ENCODE data around the gene RBM20.
A peak's percentile ranks its signal among the peaks of the same experiment; 100 is the strongest.
"Not testable (repeated sequence)": the region's sequence is repeated elsewhere in the genome, so short reads cannot be mapped to it uniquely, and the experiment has no call there.

RBM20 gene

DNA sequence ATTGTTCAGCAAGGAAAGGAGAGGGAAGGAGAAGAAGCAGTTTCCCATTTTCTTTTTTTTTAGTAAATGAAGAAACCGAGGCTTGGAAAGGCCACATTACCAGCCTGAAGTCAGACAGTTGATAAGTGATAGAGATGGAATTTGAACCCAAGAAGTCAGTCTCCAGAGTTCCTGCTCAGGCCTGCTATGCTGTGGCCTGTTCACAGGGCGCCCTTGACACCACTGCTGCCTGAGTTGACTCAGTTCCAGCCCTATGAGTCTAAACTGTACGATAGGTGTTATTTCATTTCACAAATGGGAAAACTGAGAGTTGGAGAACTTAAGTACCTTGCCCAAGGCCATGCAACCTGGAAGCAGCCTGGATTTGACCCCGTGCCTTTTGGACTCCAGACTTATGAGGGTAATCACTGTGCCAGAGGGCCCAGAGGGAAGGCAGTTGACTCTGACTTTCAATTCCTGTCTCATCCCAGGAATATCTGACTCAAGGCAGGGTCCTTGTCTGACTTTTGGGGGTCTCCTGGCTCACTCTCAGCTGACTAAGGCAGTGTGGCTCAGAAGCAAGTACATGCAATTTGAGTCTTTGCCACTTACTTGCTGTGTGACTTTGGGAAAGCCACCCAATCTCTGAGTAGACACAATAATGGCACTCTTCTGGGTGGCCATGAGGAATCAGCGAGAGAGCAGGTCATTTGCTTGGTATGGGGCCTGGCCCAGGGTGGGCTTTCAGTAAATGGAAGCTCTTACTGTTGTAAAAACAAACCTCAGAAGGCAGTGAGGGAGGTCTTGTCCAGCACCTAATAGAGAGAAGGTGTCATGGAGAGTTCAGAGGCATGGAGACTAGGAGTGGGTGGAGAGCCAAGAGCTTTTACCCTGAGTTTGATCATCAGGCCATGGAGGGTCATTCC is 17.9 kb upstream of the RBM20 start:
- no peak for DNase-seq

DNA sequence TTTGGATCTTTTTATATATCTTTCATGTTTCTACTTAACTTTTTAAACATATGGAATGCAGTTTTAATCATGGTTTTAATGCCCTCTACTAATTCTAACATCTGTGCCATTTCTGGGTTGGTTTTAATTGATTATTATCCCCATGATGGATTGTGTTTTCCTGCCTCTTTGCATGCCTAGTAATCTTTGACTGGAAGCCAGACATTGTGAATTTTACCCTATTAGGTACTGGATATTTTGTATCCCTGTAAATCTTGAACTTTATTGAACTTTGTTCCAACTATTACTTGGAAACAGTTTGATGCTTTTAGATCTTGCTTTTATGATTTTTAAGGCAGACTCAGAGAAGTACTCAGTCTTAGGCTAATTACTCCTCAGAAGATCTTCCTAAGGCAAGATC is 16.0 kb upstream of the RBM20 start:
- DNase-seq: no peak

DNA sequence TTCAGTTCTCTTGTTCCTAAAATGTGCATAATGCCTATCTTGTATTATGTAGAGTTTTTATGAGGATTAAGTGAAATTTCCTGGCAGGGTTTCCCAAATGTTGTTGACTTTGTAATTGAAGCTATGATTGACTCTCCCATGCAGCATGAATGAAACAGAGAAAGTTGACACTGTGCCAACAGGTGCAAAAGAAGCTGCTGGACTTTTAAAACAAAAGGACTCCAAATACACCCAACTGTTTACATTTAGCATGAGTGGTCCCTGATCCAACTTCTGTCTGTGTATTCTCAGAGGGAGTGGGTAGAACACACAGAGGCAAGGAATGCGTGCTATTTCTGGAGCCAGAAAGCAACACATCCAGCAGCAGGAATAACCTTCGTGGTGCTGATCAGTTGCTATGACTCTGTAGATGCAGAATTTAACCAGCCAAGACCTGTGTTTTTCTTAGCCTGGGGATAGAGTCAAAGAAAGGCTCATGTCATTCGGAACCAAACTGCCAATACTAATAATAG is 14.4 kb upstream of the RBM20 start:
- no peak for DNase-seq

DNA sequence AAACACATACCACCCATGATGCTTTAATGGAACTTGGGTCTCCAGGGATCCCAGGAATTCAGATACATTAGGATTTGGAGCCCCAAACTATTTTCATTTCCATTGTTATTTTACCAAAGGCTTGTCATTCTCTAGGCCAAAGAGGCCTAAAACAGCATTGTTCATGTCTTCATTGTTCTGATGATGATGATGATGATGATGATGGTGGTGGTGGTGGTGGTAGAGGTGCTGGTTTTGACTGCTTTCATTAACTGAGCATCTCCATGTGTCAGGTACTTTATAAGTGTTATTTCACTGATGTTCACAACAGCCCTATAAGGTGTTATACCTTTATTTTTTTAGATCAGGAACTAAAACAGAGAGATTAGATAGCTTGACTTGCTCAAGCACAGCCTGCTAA is 12.2 kb upstream of the RBM20 start:
- no peak for DNase-seq

DNA sequence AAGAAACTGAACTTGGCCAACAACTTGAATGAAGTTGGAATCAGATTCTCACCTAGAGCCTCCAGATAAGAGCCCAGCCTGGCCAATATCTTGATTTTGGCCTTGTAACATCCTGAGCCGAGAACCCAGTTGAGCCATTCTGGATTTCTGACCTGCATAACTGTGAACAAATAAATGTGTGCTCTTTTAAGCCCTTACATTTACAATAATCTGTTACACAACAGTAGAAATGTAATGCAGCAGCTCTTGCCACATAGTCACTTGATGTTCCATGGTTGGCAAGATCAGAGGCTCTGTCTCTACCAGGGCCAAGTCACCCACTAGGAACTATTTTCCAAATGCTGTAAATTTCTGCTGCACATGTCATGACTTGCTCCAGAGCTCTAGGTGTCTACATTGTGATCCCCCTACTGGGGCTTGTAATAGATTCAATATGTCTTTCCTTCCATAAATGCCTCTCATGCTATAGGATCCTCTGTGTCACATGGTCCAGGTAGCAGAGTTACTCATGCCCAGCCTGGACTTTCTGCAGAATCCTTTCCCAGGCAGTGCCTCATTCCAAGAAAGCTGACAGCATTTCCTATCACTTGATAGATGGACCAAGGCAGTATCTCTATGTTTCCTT is 11.4 kb upstream of the RBM20 start:
- DNase-seq: no peak

DNA sequence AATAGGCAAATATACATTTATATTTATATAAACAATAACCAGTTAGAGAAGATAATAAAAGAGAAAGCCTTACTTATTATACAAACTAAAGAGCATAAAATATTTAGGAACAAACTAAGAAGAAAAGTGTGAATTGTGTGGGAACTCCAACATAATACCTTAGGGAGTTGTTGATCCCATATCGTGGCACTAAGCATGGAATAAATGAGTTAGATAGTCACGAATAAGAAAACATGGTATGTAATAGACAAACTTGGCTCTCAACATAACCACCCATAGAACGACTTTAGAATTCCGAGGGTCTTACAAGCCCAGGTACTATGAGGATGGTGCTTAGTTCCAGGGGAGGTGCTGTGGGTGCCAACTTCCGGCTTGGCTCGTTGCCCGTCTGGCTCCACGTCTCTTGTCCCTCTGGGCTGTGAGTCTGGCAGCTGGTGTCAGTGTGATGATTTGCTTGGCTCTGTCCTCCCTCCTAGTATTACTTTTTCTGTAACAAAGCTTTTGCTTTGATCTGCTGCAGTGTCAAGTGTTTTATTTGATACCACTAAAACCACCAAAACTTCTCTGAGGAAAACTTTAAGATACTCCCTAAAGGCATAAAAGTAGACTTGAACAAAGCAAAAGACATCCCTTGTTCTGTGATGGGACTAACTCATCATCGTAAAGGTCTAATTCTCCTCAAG is 9.5 kb upstream of the RBM20 start:
- no peak for DNase-seq

DNA sequence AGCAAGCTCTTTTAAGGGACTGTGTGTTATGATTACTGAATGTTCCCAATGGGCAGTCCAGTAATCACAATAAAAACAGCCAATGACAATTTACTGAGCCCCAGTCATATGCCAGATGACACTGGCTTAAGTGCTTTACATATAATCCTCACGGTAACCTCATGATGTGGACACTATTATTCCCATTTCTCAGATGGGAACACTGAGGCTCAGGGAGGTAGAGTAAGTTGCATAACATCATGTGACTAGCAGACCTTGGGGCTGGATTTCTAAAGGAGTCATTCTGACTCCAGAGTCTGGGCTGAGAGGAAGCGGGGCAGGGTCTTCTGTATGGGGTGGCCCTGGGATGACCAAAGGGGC is 7.6 kb upstream of the RBM20 start:
- DNase-seq: no peak

DNA sequence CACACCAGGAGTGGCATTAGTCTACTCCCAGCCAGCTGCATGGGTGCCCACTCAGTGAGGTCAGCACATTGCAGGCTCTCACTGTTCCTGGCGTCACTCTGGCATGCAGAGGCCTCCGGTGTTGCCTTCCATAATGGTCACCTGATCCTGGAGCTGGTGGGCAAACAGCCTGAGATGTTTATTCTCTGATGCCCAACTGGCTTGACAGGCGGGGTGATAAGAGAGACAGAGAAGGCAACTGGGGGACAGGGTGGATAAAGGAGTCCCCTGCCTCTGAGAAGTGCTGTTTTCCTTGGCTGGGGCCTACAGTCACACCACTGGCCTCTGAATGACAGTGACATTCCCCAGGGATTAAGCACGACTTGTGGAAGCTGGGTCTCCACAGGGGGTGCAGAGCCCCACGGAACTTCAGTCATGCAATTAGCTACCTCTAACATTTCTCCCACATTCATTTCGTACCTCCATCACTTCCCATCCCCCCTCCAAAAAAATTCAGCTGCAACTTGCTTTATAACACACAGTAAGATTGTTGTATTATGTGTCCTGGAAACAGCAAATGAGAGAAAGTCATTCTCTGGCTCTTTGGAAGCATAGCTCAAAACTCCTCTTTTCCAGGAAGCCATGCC is 7.1 kb upstream of the RBM20 start:
- no peak for DNase-seq

DNA sequence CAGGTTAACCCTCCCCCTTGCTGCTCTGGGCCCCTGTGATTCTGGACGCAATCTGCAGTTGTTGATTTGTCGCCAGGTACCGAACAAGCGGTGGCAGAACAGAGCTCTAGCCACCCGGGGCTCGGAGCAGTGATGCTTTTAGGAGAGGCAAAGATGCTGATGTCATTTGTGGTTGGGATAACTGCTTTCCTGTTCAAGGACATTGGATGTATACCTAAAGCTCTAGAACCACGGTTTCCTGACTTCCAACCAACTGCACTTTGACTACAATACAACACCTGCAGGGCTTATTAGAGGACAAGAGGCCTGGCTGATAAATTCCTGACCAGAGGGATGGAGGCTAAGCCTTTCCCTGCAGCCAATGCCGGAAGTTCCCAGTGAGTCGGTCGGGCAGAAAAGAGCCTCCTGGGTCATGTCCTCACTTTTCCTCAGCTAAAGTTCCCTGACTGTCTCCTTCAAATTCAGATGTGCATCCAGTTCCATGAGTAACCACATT is 6.5 kb upstream of the RBM20 start:
- no peak for DNase-seq

DNA sequence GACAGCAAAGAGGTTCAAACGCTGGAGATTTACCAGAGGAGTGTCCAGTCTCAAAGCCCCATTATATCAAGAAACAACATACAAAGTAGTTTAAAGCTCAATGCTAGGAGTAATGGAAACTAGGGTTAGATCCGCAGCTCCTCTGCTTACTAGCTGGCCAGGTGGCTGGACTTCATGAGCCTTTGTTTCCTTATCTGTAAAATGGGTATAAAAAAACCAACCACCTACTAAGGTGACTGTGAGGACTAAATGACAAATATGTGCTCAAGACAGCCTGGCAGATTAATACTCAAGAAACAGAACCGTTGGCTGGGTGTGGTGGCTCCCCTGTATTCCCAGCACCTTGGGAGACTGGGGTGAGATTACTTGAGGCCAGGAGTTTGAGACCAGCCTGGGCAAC is 5.8 kb upstream of the RBM20 start:
- DNase-seq: no peak

DNA sequence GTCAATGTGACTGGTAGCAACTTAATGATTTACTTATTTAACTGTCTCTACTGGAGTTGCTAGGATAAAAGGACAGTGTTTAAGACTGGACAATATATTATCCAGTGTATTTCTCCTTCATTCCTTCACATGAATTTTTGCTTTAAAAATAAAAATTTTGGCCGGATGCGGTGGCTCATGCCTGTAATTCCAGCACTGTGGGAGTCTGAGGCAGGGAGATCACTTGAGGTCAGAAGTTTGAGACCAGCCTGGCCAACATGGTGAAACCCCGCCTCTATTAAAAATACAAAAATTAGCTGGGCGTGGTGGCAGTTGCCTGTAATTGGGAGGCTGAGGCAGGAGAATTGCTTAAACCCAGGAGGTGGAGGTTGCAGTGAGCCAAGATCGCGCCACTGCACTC is 5.1 kb upstream of the RBM20 start:
- not testable (repeated sequence) for DNase-seq

DNA sequence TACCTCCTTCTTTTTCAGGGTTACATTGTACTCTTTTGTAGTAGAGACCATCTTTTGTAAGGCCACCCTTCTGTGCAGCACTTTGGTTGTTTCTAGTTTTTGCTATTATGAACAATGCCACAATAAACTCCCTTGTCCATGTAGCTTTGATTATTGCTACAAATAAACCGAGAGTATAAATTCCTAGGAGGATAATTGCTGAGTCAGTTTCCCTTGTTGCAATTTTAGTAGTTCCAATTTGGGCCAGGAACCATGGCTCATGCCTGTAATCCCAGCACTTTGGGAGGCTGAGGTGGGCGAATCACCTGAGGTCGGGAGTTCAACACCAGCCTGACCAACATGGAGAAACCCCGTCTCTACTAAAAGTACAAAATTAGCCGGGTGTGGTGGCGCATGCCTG is 4.3 kb upstream of the RBM20 start:
- not testable (repeated sequence) for DNase-seq

DNA sequence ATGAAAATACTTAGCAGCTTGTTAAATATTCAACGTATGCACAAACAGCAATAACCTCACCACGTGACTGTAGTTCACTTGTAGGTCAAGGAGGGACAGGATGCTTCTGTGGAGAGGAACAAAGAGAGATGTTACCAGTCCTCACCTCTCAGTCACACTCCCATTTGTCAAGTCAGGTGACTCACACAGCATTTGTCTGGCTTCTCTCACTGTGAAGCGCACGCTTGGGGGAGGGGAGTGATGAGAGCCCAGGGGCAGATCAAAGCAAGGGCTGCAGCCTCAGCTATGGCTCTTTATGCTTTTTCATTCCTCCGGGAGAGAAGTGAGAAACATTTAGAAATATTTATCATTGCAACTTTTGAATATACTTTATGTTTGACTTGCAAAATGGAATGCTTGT is 2.9 kb upstream of the RBM20 start:
- no peak for DNase-seq

DNA sequence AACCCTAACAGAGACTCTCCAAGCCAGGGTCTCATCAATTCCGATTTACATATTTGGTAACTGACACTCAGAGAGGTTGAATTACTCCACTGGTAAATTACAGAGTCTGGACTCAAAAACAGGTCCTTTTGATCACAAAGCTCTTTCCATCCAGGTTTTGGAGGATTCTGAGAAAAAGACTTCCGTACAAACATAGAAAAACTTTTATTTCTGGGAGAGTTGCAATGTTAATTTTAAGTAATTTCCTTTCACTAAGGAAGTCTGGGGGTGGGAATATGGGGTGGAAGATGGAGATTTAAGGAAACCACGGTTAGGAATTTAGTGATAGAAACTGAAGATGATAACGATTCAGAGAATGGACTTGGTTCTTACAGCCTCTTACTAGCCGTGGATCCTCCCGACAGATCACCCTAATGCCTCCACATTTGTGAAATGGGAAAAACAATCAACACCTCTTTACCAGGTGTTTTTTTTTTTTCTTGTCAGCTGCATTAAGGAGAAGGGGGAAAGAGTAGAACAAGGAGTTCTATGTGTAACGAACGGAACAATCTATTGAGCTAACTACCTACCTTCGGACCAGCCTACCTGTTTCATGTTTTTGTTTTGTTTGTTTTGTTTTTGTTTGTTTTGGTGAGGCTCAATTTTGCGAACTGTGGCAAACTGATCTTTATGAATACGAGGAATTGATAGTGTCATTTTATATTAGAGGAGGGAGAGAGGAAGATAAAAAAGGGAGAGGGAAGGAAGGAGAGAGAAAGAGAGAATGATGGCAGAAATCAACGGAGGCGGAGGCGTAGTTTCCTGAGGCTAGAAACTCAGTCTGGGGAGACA is 1.7 kb upstream of the RBM20 start:
- DNase-seq: no peak

DNA sequence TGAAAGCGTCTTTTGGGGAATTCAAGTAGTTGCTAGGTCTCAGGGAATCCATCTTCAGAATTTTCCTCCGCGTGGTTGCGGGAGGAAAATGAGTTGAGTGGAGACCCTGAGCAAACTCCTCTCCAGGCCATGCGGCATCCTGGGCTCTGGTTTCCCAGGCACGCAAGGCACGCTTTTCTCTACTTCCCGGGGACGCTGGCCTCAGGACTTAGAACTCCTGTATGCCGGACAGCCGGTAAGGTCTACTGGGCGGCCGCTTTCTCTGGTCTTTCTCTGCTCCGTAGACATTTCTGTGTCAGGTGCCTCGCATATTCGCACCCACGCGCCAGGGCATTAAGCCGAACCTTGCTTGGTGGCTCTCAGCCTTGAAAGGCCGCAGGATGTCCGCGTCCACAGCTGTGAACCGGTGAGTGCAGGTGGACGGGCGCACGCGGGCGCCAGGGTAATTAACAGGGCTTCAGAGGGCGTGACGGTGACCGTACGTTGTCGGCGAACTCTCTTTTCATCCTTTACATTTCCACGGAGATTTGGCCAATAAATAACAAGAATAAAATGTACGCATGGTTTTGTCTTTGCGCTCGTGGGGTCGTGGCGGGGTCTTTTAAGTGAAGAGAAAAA is 992 bp upstream of the RBM20 start:
- DNase-seq: no peak

DNA sequence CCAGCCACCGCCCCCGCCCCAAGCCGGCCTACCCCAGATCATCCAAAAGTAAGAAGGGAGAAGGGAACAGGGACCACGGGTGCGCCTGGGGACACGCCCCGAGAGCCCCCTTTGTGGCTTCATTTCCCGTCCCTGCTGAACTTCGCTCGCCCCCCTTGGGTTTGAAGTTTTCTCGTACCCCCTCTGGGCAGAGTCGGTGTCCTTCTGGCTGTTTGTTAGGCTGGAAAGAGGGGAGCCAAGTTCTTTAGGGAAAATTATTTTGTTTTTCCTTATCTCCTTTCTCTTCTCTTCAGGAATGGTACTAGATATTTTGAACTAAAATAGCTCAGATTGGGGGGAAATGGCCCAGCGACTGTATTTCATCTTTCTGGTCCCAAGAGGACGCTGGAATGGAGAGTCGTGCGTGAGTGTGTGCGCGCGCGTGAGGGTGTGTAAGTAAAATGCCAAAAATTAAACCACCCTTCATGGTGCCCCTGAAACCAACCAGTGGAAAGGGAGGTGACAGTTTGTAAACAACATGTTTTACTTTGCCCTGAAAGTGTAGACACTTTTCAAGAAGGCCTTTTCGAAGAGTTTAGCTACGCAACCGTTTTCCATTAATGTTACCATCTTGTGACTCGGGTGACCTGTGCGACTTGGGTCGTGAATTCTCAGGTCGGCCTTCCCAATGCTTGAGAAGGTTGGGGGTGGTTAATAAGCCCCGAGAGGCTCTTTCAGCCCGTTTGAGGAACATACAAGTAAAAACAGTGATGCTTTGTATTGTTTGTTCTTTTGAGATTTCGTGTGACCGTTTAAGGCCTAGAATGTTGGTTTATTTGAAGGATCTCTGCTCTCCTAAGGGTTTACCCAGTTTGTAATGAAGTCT is 694 bp downstream of the RBM20 start:
- DNase-seq: no peak

DNA sequence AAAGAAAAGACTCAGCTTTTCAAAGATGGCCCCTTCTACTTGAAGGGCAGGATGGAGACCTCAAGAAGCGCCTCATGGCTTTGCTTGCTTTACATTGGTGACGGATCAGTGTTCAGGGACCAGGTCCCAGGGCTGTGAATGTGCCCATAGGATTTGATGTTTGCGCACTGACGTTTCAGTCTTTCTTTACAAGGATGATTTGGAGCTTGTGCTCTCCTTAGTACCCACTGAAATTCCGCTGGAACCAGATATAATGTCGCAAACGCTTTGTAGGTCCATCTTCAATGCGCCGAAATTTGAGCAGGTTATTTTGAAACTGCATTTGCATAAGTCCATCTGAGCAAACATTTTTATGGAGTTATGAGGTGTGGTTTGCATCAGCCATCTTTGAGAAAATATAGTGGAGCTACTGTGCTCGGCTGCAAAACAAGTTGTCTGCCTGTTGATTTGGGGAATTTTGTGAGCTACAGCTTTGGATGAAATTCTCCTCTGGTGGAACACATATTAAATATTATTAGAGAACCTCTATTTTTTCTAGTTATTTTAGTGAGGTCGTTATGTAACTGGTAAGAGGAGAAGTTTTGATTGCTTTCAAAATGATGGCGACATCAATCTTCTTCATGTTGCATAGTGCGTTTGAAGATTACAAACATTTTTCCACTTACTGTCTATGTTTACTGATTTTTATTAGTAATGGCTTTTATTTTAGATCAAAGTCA is 2.4 kb downstream of the RBM20 start:
- DNase-seq: no peak

DNA sequence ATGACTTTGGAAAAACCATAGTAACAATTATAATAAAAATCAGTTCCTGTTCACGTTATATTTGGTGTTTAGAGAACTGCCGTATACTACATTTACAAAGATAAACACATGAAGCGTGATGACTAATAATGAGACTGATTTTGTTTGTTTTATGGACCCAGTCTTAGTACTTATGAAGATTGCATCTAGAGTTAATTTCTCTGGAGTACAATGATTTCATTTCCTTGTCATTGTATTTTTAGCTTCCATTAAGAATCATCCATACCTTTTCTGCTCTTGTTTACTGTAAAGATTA is 2.9 kb downstream of the RBM20 start:
- no peak for DNase-seq

DNA sequence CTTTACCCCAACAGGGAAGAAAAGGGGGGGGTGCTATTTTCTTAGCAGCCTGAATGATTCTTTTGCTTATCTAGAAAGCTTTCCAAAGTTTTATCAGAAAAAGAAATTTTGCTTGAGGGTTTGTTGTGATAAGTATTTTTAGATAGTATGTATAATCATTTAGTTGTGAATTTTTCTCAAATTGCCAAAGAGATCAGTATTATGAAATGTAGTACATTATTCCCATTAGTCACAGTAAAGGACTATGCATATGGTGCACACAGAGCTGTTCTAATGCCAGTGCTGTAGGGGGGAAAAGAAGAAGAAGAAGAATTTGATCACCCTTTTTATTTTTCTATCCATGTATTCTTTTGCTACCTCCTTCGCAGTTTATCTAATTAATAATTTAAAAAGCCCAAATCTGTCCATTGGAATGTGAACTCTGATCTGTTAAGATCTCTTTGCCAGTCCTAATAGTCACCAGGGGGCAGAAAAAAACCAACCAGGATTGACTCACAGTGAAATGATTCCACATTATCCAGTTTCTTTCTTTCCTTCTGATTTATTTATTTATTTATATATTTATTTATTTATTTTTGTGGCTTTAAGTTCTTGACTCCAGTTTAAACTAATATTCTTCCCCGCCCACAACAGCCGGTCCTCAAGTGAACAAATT is 4.7 kb downstream of the RBM20 start:
- peak; percentile 33 for DNase-seq

All from inflammatory macrophage treated with lipopolysaccharide for 4 hours (primary cell).